Vagina (tissue), 2 donors: ENCODE data around the gene SPATA22.

Source experiments
- CTCF ChIP-seq, 3 experiments: fragments of 450-650 bp in 2 of 3; fragments of 200-600 bp in 1 of 3; sonication (generic) in 1 of 3; IDR thresholded peaks; one replicate each; pipeline ENCODE4 v1.5.1; 2017 to 2019; ENCODE audit warnings: antibody characterized with exemption in 3 of 3, mild to moderate bottlenecking in 2 of 3, moderate library complexity in 2 of 3
- POLR2A ChIP-seq, 2 donors: fragments of 450-650 bp; IDR thresholded peaks; one replicate each; pipeline ENCODE4 v1.6.1; 2017; ENCODE audit warnings: antibody characterized with exemption in 2 of 2, mild to moderate bottlenecking in 2 of 2, moderate library complexity in 2 of 2

GRCh38 chr17:3485481-3486068 is 14.0 kb upstream of the SPATA22 start:
- no peak for TF ChIP-seq CTCF (IDR thresholded peaks at IDR 0.05)
- TF ChIP-seq POLR2A (IDR thresholded peaks at IDR 0.05): no peak
